HG03442 (cell line): Measurements from ENCODE around the gene MMP2.
A peak's percentile ranks its signal among the peaks of the same experiment; 100 is the strongest.

Source experiments
- ATAC-seq: cut with Tn5 transposase; IDR thresholded peaks from one replicate; pipeline ENCODE4 v1.9.1; 2021; ENCODE audit warnings: mild to moderate bottlenecking, moderate library complexity; ENCODE audit not compliant: unreplicated experiment

Gene MMP2

GRCh38 chr16:55508941-55509931 lies 30.2 kb downstream of the MMP2 start, which contains the start of gene LPCAT2:
Gene LPCAT2 (plus strand): TSS chr16:55509072. CDS start chr16:55509182, 110 bp downstream.
- peak; percentile 50 for ATAC-seq

GRCh38 chr16:55510185-55510805 lies 31.3 kb downstream of the MMP2 start:
- ATAC-seq = no peak

- ATAC-seq = no peak
Measured at GRCh38 chr16:55512941-55513340, 33.9 kb downstream of the MMP2 start.

GRCh38 chr16:55513616-55514015 lies 34.6 kb downstream of the MMP2 start:
- ATAC-seq = no peak

- no peak for ATAC-seq
Measured at GRCh38 chr16:55515111-55515510, 36.1 kb downstream of the MMP2 start.

GRCh38 chr16:55521792-55522191 lies 42.8 kb downstream of the MMP2 start:
- no peak for ATAC-seq

- no peak for ATAC-seq
Measured at GRCh38 chr16:55526441-55526840, 47.4 kb downstream of the MMP2 start.

- ATAC-seq = no peak
Measured at GRCh38 chr16:55527885-55528284, 48.9 kb downstream of the MMP2 start.

GRCh38 chr16:55529018-55529417 lies 50.0 kb downstream of the MMP2 start:
- no peak for ATAC-seq

- no peak for ATAC-seq
Measured at GRCh38 chr16:55530316-55530856, 51.4 kb downstream of the MMP2 start.

- ATAC-seq = no peak
Measured at GRCh38 chr16:55532227-55532626, 53.2 kb downstream of the MMP2 start.

GRCh38 chr16:55534756-55535155 lies 55.8 kb downstream of the MMP2 start:
- no peak for ATAC-seq

GRCh38 chr16:55539049-55539448 lies 60.1 kb downstream of the MMP2 start:
- no peak for ATAC-seq

GRCh38 chr16:55539488-55539887 lies 60.5 kb downstream of the MMP2 start:
- ATAC-seq = no peak

GRCh38 chr16:55540221-55540620 lies 61.2 kb downstream of the MMP2 start:
- no peak for ATAC-seq

- no peak for ATAC-seq
Measured at GRCh38 chr16:55542459-55543082, 63.6 kb downstream of the MMP2 start.

- ATAC-seq = no peak
Measured at GRCh38 chr16:55543472-55543871, 64.5 kb downstream of the MMP2 start.

GRCh38 chr16:55552621-55553020 lies 73.6 kb downstream of the MMP2 start:
- ATAC-seq = no peak

GRCh38 chr16:55555436-55555835 lies 76.4 kb downstream of the MMP2 start:
- no peak for ATAC-seq
